ENCODE data around the gene FBXW11.
"Not testable (repeated sequence)": the region's sequence is repeated elsewhere in the genome, so short reads cannot be mapped to it uniquely, and the experiment has no call there.

Gene FBXW11

DNA sequence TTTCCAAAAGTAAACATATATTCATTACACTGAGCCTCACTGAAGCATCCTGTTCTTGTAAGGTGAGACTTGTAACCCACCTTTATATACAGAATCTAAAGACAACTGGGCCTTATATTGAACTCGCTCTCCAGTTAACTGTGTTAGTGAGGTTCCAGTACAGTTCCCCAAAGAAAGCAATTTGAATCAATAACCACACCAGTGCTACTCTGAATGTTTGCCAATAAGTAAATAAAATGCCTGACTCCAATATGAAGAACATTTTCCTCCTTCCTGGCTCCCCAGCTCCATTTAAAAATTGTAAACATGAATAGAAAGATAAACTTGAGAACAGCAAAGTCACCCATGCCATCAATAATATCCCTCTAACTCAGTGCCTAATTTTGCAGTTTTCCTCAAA is 50.1 kb downstream of the FBXW11 start:
- no peak for DNase-seq (ENCODE audit: low read depth in 2 of 3, low spot score in 1 of 3)

DNA sequence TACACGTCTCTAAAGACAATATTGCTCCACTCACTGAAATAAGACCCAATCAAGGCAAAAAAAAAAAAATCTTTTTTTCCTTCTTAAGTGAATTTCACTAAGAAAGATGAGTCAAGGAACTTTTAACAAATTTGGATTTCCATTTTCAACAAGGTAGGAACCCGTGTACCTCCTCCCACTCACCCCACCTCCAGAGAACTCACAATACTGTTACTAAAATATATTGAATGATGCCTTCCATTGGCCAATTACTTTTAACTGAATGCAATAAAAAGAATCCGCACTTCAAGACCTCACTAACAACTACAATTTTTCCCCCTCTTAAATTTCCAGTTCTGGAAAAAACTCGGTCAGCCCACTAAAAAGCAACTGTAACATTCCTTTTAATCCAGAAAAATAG is 50.7 kb downstream of the FBXW11 start:
- no peak for DNase-seq (ENCODE audit: low read depth in 2 of 3, low spot score in 1 of 3)

DNA sequence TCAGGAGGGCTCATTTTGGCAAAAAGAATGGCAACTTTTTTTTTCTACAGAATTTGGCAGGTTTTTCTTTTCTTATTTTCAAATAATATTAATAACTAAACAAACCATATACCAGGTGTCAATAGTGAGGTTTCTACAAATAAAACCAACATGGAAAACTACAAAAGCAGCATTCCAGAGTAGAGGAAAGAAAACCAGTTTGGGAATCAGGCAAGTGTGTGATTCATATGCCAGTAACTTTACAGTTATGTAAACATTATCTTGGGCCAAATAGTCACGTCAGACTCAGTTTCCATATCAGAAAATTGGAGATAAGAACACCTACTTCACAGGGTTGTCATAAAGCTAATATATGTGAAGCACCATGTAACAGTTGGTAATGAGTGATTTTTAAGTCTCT is 51.7 kb downstream of the FBXW11 start:
- DNase-seq (ENCODE audit: low read depth in 2 of 3, low spot score in 1 of 3) = no peak

DNA sequence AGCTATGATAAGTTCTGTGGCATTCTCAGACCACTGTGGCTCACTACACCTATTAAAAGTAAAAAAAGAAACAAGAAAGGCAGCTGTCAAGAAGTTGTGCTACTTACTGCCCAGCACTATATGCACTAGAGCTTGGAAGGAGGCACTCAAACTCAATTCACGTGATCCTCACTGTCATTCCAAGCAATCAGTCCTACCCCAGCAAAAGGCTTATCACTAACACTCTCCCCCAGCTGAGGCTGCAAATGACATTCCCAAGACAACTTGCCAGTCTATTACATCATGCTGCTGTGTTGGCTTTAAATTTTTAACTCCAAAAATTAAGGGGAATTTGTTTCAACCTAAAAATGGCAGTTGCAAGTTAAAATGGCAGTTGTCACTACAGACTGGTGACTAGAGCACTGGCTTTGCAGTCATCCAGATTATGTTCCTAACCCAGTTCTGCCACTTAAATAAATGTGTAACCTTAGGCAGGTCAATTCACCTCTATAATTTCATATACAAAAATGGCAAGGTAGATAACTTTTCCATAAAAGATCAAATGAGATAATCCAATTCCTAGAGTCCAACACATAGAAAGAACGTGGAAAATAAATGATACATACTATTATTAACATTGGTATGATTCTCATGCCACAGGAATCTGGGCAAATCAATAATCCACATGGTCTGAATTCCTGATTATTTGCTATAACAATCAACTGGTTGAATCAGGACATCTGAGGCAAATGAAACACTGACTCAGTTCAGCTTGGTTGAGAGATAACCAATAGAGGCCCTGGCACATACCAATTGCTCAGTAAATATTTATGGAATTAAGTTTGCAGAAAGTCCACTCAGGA is 52.4 kb downstream of the FBXW11 start:
- no peak for DNase-seq (ENCODE audit: low read depth in 2 of 3, low spot score in 1 of 3)

DNA sequence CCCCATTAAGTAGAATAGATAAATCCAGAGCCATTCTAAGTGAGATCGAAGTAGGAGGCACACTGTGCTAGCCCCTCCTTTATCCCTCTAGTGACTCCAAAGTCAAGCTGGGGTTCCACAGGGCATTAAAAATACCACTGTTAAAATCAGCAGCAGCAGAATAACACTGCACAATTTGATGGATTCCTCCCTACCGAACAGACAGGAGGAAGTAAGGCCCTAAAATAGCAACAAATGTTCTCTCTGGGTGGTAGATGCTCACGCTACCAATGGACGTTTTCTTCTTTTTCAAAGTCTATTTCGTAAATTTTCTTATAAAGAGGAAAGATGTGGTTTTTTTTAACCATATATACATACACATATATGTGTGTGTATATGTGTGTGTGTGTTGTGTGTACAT is 54.4 kb downstream of the FBXW11 start:
- DNase-seq (ENCODE audit: low read depth in 2 of 3, low spot score in 1 of 3) = no peak

DNA sequence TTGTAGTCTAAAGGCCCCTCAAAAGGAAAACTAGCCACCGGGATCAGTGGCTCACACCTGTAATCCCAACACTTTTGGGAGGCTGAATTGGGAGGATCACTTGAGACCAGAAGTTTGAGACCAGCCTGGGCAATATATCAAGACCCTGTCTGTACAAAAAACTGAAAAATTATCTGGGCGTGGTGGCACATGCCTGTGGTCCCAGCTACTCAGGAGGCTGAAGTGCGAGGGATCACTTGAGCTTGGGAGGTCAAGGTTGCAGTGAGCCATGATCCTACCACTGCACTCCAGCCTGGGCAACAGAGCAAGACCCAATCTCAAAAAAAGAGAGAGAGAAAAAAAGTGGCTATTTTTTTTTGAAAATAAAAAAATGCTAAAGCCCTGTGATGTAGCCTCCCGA is 55.2 kb downstream of the FBXW11 start:
- no peak for DNase-seq (ENCODE audit: low read depth in 2 of 3, low spot score in 1 of 3)

DNA sequence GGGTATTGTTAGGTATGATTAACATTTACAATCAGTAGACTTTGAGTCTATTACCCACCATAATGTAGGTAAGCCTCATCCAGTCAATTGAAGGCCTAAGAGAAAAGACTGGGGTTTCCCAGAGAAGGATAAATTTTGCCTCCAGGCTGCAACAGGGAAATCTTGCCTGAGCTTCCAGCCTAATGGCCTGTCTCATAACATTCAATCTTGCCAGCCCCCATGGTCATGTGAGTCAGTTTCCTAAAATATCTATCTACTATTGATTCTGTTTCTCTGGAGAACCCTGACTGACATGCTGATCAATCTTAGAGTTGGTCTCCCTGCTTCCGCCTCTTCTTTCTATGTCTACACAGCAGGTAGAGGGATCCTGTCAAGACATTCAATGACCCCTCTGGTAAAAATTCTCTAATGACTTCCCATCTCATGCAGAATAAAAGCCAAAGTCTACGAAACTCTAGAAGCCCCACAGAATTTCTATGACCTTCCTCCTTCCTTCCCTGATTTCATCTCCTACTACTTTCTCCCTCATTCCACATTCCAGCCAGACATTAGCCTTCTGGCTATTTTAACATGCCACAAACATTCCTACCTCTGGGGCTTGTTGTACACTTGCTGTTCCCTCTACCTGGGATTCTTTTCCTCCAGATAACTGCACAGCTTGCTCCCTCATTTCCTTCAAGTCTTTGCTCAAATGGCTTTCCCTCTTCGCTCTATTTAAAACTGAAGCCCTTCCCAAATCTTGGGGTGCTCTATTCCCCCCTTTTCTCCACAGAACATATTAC is 60.2 kb downstream of the FBXW11 start:
- no peak for DNase-seq (ENCODE audit: low read depth in 2 of 3, low spot score in 1 of 3)

DNA sequence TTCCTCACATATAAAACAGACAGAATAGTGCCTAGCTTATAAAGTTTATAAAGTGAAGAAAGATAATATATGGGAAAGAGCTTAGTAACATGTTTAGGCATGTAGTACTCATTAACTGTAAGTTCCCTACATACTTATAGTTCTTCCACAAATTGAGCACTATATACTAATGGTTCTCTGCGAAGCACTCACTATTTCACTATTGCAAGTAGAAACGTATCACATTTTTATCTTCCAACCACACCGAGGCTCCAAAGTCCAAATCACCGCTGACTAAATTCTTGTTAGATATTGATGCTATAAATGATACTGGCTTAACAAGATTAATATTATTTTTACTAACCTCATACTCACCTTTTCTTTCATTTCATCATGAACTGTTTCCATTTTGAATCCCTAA is 61.0 kb downstream of the FBXW11 start:
- DNase-seq (ENCODE audit: low read depth in 2 of 3, low spot score in 1 of 3) = no peak

DNA sequence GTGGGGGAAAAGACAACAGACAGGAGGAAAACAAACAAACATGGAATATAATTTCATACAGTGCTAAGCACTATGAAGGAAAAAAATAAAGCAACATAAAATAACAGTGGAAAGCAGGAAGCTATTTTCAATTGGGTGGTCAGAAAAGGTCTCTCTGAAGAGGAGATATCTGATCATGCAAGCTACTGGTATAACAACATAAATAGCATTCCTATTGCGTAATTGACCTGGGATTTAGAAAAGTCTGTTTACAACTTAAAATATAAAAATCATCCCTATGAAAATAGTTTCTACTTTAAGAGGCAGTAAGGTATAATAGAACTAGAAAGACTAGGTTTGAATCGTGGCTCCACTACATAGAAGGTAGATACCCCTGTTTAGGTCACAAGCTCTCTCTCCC is 61.4 kb downstream of the FBXW11 start:
- no peak for DNase-seq (ENCODE audit: low read depth in 2 of 3, low spot score in 1 of 3)

DNA sequence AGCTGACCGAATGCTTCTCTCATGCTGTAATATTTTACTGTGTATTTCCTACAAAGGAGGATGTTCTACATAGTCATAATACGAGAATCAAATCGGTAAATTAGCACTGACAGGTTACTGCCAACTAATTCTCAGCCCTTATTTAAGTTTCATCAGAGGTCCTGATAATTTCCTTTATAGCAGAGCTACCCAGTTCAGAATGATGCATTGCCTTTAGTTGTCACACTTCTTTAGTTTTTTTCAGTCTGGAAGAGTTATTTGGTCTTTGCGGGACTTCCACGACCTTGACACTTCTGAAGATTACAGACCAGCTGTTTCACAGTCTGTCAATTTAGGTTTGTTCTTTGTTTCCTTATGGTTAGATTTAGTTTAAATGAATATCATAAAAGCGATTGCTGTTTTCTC is 64.3 kb downstream of the FBXW11 start:
- not testable (repeated sequence) for DNase-seq (ENCODE audit: low read depth in 2 of 3, low spot score in 1 of 3)

DNA sequence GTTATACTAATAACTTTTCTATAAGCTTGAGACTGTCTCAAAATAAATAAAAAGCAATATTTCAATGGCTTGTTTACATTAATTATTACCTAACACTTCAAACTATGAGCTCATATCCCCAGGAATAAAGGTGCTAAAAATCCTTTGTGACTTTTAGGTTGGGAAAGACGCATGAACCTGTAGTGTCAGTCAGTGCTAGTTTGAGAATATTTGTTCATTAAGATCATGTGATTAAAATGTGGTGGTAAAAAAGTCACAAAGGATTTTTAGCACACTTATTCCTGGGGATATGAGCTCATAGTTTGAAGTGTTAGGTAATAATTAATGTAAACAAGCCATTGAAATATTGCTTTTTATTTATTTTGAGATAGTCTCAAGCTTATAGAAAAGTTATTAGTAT is 64.8 kb downstream of the FBXW11 start:
- DNase-seq (ENCODE audit: low read depth in 2 of 3, low spot score in 1 of 3) = not testable (repeated sequence)

DNA sequence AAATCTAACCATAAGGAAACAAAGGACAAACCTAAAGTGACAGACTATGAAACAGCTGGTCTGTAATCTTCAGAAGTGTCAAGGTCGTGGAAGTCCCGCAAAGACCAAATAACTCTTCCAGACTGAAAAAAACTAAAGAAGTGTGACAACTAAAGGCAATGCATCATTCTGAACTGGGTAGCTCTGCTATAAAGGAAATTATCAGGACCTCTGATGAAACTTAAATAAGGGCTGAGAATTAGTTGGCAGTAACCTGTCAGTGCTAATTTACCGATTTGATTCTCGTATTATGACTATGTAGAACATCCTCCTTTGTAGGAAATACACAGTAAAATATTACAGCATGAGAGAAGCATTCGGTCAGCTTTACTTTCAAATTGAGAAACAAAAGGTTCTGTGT is 65.2 kb downstream of the FBXW11 start:
- not testable (repeated sequence) for DNase-seq (ENCODE audit: low read depth in 2 of 3, low spot score in 1 of 3)

DNA sequence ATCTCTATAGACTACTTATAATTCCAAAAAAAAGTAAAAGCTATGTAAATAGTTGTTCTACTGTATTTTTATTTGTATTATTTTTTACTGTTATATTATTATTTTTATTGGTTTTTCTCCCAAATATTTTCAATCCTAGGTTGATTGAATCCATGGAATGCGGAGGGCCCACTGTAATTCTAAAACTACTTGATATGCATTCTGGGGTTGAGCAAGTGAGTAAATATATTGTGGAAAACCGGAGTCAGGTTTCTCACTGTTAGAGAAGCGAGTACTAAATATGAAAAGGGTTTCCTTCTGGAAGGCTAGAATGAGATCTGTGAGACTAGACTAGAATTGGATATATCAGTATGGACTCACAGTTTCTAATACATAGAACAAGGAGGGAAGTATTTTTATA is 66.5 kb downstream of the FBXW11 start:
- DNase-seq (ENCODE audit: low read depth in 2 of 3, low spot score in 1 of 3) = no peak

DNA sequence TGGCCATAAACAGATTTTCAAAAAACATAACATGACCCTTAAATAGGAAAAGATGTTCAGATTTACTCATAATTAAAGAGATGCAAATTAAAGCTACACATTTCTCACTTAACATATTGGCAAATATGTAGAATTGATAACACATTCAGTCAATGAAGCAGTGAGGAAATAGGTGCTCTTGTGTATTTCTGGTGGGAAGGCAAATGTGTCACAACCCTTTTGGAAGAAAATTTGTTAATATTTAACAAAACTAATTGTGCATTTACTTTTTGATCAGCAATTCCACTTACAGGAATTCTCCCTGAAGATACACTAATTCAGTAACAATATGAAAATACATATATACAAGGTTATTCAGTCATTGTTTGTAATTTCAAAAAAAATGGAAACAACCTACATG is 68.1 kb downstream of the FBXW11 start:
- no peak for DNase-seq (ENCODE audit: low read depth in 2 of 3, low spot score in 1 of 3)

DNA sequence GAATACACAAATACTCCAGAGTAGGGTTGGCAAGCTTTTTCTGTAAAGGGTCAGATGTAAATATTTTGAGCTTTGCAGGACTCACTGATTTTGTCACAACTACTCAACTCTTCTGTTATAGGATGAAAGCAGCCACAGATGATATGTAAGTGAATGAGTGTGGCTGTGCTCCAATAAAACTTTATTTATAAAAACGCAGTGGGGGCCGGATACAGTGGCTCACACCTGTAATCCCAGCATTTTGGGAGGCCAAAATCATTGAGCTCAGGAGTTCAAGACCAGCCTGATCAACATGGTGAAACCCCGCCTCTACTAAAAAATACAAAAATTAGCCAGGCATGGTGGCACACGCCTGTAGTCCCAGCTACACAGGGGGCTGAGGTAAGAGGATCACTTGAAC is 69.1 kb downstream of the FBXW11 start:
- DNase-seq (ENCODE audit: low read depth in 2 of 3, low spot score in 1 of 3) = no peak

DNA sequence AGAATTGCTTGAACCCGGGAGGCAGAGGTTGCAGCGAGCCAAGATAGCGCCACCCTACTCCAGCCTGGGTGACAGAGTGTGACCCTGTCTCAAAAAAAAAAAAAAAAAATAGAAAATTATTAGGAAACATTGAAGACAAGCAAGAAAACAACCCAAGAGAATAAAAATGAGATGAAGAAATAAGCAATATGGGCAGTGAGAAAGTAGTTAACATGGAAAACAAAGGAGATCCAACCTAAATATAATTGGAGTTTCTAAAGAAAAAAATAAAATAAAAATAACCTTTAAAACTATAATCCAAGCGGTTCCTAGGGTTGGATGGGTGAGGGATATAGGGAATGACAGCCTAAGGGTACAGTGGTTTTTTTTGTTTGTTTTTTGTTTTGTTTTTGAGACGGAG is 71.9 kb downstream of the FBXW11 start:
- no peak for DNase-seq (ENCODE audit: low read depth in 2 of 3, low spot score in 1 of 3)

DNA sequence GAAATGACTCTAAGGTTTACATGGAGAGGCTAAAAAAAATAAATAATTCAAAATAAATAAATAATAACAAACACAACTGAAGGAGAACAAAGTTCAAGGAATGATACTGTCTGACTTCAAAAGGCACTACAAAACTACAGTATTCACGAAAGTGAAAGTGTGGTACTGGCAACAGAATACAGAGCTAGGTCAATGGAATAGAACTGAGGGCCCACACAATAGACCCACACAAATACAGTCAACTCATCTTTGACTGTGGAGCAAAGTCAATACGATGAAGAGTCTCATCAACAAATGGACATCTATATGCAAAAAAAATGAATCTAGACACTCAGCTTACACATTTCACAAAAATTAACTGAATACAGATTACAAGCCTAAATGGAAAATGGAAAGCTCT is 75.3 kb downstream of the FBXW11 start:
- no peak for DNase-seq (ENCODE audit: low read depth in 2 of 3, low spot score in 1 of 3)

DNA sequence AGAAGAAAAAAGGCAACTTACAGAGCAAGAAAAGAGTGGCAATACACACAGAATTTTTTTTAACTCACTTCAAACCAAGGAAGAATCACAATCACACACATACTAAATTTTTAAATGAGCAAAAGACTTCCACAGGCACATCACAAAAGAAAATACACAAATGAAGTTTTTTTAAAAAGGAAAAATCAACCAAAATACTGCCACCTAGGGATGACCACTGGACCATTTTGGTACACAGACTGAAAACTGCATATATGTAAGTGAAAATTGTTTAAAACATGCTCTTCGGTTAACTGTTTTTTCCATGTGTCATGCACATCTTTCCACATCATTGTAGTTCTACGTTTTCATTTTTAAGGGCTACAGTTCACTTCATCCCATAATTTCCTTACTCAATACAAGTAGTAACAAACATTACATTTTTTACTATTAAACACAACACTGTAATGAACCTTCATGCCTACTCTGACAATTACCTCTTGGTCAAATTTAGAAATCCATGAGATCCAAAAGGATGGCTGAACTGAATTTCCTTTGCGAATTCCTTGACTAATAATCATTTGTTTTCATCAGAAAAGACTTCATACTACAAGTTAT is 79.0 kb downstream of the FBXW11 start:
- DNase-seq (ENCODE audit: low read depth in 2 of 3, low spot score in 1 of 3) = no peak

DNA sequence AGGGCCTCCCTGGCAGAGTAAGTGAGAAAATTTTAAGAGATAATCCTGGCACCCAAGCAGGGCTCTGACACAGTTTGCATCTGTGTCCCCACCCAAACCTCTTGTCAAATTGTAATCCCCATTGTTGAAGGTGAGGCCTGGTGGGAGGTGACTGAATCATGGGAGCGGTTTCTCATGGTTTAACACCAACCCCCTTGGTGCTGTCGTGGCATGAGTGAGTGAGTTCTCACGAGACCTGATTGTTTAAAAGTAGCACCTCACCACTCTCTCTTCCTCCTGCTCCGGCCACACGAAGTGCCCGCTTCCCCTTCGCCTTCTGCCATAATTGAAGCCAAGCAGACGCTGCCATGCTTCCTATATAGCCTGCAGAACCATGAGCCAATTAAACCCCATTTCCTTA is 80.1 kb downstream of the FBXW11 start:
- no peak for DNase-seq (ENCODE audit: low read depth in 2 of 3, low spot score in 1 of 3)

DNA sequence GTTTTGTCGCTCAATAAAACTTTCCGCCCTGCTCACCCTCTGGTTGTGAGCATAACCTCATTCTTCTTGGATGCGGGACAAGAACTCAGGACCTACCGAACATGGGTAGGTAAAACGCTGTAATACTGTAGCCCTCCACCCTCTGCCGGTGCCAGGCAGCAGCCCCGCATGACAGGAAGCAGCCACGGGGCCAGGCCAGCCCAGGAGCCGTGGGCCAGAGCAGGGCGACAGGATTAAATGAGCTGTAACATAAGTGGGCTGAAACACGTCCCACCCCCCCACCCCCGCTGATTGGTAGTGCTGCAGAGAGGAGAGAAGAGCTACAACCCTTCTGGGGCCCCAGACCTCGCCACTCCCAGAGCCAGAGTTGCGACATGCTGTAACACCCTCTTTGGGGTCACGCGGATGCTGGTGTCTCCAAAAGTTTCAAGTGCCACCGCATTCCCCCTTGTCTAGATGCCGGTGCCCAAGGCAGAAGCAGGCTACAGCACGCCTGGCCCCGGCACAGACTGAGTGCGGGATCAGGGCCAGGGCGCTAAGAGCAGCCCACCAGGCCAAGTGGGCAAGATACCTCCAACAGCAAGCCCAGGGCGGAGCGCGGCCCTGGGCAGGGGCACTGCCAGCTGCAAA is 81.8 kb downstream of the FBXW11 start:
- no peak for DNase-seq (ENCODE audit: low read depth in 2 of 3, low spot score in 1 of 3)

DNA sequence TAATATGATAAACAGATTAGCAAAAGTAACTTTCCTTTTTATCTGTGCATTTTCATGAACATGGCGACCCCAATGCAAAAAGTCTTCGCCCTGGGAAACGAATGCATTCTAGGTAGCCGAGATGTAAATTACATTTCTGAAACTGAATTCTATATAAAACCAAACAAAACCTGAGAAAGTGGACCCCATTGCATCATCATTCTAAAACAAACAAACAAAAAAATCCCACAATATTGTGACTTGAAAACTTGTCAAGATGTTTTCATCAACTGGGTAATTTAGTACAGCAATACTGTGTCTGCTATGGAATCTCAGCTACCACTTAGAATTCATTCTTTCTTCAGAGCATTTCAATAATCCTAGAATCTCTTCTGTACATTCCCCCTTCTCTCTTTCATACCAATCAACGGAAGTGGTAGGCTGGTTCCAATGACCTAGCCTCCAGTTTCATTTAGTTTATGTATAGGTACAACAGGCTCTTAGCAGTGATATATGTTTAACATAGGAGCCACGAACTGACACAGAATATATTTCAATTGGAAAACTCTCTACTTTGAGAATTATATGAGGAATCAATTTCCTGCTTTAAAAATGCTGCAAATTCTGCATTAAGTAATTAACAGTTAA is 85.6 kb downstream of the FBXW11 start:
- no peak for DNase-seq (ENCODE audit: low read depth in 2 of 3, low spot score in 1 of 3)
